WTC11 (cell line): ENCODE results near the gene KIF27. TPM values are rescaled to one million over a fixed set of nuclear protein-coding genes. Genes with fewer than 3 reads are reported as not detected.
"Not testable (repeated sequence)": the region's sequence is repeated elsewhere in the genome, so short reads cannot be mapped to it uniquely, and the experiment has no call there.

Experiments
- ATAC-seq: fragments of 200-7000 bp; cut with Tn5 transposase; 2 replicates; pipeline ENCODE4 v1.10.0; 2021; ENCODE audit warnings: mild to moderate bottlenecking, moderate library complexity
- CTCF ChIA-PET: fragments of 300-600 bp; sonication (Branson Sonifier 250); formaldehyde crosslinking; loops from one replicate; lab custom pipeline; 2021; ENCODE audit warnings: antibody characterized with exemption; lab: Charles Lee
- POLR2A ChIA-PET: fragments of 350-600 bp; sonication (Branson Sonifier 250); formaldehyde crosslinking; loops from one replicate; lab custom pipeline; 2021; ENCODE audit warnings: antibody characterized with exemption; lab: Charles Lee
- DNase-seq: peaks from one replicate; pipeline ENCODE4 v3.0.0; 2021; ENCODE audit warnings: low spot score
- H3K27ac Mint-ChIP-seq: 2 replicates; pipeline ENCODE4 v1.8.0; 2021; ENCODE audit warnings: mixed read lengths
- H3K27me3 Mint-ChIP-seq: 2 replicates; pipeline ENCODE4 v1.8.0; 2021; ENCODE audit warnings: low read depth, mild to moderate bottlenecking, moderate library complexity, mixed read lengths
- H3K36me3 Mint-ChIP-seq: 2 replicates; pipeline ENCODE4 v1.8.0; 2021; ENCODE audit warnings: mixed read lengths
- H3K4me1 Mint-ChIP-seq: 2 replicates; pipeline ENCODE4 v1.8.0; 2022; ENCODE audit warnings: mixed read lengths
- H3K4me3 Mint-ChIP-seq: 2 replicates; pipeline ENCODE4 v1.8.0; 2021; ENCODE audit warnings: mild to moderate bottlenecking, moderate library complexity, mixed read lengths
- H3K9me3 Mint-ChIP-seq: 2 replicates; pipeline ENCODE4 v1.8.0; 2021; ENCODE audit warnings: mixed read lengths
- GABPB1 ChIP-seq: sonication (generic); formaldehyde crosslinking; IDR thresholded peaks from 2 replicates; pipeline ENCODE4 v1.8.1; 2023; ENCODE audit warnings: mild to moderate bottlenecking, missing genetic modification reagents
- total RNA-seq: library from RNA; stranded (reverse); gene quantifications from 3 replicates; pipeline ENCODE4 v1.2.3, GENCODE V29; 2021

KIF27 gene
- total RNA-seq, 1 experiment from 2014 or later, result 3.9 TPM

DNA sequence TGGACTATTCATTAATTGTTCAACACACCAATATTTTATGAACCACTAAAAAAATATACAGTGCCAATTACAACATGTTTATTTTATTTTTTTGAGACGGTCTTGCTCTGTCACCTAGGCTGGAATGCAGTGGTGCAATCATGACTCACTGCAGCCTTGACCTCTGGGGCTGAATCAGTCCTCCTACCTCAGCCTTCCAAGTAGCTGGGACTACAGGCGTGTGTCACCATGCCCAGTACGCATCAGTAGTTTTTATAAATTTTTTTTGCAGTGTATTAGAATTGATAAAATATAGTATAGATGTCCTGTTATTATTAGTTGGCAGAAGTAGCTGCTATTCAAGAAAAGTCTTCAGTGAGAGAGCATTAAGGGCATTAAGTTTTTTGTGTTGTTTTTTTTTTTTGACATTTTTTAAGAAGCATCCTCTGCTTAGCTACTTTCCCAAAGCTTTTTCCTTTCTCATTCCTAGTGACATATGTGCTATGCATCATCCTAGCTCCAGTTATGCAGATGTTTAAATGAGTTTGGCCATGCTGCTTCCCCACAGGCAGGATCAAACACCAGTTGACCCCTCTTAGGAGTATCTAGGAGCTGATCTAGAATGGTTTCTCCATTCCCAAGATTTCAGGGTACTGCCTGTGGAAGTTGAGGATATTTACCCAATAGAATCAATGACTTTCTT, 35.5 kb downstream of the KIF27 start:
- ATAC-seq, H3K4me1 Mint-ChIP-seq, H3K27me3 Mint-ChIP-seq, DNase-seq, H3K36me3 Mint-ChIP-seq, POLR2A ChIA-PET, H3K27ac Mint-ChIP-seq, H3K4me3 Mint-ChIP-seq, H3K9me3 Mint-ChIP-seq: not testable (repeated sequence)
- CTCF ChIA-PET, result interaction anchor here (0.5 kb wide), 1 partner anchor 236 kb away, joined by 3 read pairs; no protein-coding TSS in a partner anchor
- TF ChIP-seq GABPB1 (CRISPR knock-in tag), result peak; percentile 89

DNA sequence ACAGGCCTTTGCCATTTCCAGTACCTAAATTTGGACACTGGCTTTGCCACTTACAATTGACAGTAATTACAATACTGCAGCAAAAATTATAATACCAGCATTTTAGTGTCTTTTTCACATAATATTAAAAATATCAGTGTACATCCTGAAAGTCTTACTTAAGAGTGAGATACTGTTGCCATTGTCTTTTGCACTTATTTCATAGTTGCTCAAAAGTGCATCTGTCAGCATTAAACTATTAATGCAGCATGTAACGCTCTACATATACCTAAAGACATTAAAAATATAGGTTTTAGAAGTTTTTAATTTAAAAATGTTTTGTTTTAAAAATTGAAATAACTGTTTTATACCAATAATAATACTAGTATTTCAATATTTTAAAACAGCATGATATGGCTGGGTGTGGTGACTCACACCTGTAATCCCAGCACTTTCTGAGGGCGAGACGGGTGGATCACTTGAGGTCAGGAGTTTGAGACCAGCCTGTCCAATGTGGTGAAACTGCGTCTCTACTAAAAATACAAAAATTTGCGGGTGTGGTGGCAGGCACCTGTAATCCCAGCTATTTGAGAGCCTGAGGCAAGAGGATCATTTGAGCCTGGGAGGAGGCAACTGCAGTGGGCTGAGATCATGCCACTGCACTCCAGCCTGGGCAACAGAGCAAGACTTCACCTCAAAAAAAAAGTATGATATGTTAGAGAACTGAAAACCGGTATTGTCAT, 39.4 kb downstream of the KIF27 start:
- H3K27ac Mint-ChIP-seq, H3K4me3 Mint-ChIP-seq, H3K27me3 Mint-ChIP-seq, H3K9me3 Mint-ChIP-seq, DNase-seq, CTCF ChIA-PET, H3K36me3 Mint-ChIP-seq, H3K4me1 Mint-ChIP-seq, POLR2A ChIA-PET, ATAC-seq: not testable (repeated sequence)

DNA sequence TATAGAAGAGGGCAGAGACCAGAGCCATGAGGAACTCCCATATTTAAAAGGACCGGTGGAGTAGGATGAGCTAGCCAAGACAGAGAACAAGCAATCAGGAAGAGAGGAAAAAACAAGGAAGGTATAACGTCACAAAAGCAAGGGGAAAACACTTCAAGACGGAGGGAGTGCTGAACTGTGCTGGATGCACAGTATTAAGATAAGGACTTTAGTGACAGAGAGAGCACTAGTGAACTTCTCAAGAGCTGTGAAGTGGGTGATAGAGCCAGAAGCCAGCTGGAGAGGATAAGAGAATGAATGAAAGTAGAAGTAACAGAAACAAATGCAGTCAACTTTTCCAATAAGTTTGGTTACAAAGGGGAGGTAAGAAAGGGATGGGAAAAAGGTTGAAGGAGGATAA, 45.7 kb downstream of the KIF27 start:
- H3K9me3 Mint-ChIP-seq, H3K4me1 Mint-ChIP-seq, POLR2A ChIA-PET, ATAC-seq, H3K36me3 Mint-ChIP-seq, H3K4me3 Mint-ChIP-seq, CTCF ChIA-PET, H3K27ac Mint-ChIP-seq, H3K27me3 Mint-ChIP-seq, DNase-seq: not testable (repeated sequence)

DNA sequence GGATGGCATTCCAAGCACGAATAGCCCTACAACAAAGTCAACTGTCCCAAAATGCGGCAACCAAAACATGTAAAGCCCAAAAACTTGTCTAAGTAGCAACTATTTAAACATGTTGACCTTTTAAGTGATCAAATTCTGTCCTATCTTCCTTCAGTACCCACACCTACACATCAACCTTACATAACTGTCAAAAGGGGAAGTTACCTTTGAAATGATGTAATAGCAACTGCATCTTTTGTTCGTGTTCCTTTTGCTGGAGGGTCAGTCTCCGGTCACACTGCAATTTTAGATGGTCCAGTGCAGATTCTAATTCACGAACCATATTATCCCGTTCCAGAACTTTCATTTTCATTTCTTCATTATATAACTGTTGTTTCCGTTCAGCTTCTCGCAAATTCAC, 71.3 kb downstream of the KIF27 start:
- H3K4me3 Mint-ChIP-seq, H3K27ac Mint-ChIP-seq, H3K27me3 Mint-ChIP-seq, POLR2A ChIA-PET, H3K9me3 Mint-ChIP-seq, DNase-seq, H3K4me1 Mint-ChIP-seq, CTCF ChIA-PET, ATAC-seq: not testable (repeated sequence)
- peaks cover 14% of the 10 kb centered on the region for H3K36me3 Mint-ChIP-seq

DNA sequence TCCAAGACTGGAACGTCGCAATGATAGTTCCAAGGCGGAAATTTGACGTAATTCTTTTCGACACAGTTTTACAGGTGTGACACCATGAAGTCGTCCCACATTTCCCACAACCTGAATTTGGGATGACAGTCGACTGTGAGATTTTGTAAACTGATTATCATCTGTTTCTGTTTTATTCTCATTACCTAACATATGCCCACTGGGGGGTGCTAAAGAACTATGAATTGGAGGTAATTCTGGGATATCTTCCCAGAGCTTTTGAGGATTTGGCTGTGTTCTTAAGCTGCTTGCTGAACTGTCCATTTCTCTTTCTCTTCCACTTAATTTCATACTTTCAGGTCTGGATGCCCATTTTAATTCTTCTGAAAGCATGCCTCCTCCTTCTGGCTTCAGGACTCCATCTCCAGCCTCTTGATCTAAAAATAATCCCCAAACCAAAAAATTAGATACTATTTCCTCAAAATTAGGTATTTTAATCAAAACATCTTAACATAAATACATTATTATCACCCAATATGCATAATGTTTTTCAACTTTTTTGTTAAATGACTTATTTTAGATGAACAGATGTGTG, 84.1 kb downstream of the KIF27 start:
- POLR2A ChIA-PET, DNase-seq, H3K4me1 Mint-ChIP-seq, CTCF ChIA-PET, H3K36me3 Mint-ChIP-seq, H3K9me3 Mint-ChIP-seq, H3K27me3 Mint-ChIP-seq, H3K4me3 Mint-ChIP-seq, H3K27ac Mint-ChIP-seq: not testable (repeated sequence)
- peak; percentile 56 for ATAC-seq

DNA sequence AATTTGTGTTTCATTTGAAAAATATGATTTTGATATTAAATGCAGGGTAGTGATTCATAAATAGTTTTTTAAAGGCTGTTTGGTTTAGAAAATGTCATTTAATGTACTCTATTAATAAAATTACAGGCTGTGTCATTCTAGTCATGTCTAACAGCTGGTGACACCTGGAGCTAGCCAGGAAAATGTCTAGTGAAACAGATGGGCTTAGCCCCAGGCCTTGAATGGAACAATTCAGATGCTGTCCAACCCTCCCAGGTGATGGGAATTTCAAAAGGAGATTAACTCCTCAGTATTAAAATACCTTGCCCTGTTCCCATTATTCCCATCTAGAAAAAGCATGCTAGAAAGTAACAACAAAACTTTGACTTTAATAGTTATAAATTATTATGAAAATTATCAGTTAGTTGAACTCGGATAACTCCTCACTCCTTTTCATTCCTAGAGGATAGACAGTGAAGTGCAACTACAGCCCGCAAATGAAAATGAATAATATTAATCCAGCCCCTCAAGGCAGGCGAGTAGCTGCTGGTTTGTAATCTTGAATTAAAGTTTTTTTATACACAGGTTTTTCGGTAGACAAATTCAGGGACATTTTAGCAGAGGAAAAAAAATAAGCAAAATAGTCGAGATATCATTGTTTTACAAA, 90.7 kb downstream of the KIF27 start:
- H3K4me1 Mint-ChIP-seq, H3K9me3 Mint-ChIP-seq, DNase-seq, H3K36me3 Mint-ChIP-seq, H3K27ac Mint-ChIP-seq, H3K4me3 Mint-ChIP-seq, POLR2A ChIA-PET, H3K27me3 Mint-ChIP-seq, CTCF ChIA-PET, ATAC-seq: not testable (repeated sequence)

DNA sequence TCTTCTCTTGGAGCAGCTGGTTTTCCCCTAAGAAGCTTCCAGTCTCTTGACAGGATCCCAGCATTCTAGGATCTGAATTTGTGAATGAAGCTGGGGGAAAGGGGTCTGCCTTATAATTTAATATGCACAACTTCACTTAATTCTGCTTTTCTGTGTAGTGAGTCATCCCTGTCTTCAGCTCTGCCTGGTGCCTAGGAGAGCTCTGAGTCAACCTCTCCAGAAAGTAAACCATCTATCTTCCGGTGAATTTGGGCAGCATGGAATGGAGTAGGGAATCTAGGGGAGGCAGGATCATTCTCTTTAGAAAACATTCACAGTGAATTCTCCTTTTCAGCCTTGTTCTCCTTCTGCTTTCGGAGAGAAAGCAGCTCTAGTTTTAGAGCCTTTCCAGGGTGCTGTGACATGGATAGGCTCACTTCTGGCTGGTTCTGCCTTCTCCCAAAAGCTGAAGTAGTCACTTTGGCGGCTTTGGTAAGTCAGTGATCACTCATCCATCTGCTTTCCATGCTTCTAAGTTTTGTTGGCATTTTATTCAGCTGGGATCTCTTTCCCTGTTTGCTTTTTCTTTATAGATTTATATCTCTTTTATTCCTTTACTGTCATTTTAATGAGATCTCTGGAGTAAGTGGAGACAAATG, 96.1 kb downstream of the KIF27 start:
- ATAC-seq, H3K4me1 Mint-ChIP-seq, H3K27ac Mint-ChIP-seq, DNase-seq, CTCF ChIA-PET, POLR2A ChIA-PET, H3K9me3 Mint-ChIP-seq, H3K27me3 Mint-ChIP-seq, H3K4me3 Mint-ChIP-seq, H3K36me3 Mint-ChIP-seq: not testable (repeated sequence)
